ENCODE data around the gene PBX3.
A peak's percentile ranks its signal among the peaks of the same experiment; 100 is the strongest.

Gene PBX3

GRCh38 chr9:125984461-125984860, 237.3 kb downstream of the PBX3 start:
- Histone ChIP-seq H3K9me3 (replicated peaks in 1 of 2; ENCODE audit: control insufficient read depth in 2 of 2, insufficient read depth in 1 of 2, low read depth in 1 of 2, low read length in 2 of 2) (peaks cover 0 to 2% of the 10 kb centered on the region in 2 donors), H4K91ac (ENCODE audit: low read depth, low read length, poor library complexity) (no peak overlapping the region), H3K4me3 (ENCODE audit: low read length in 2 of 2) (no peak overlapping the region), H3K36me3 (replicated peaks in 1 of 2; ENCODE audit: control insufficient read depth in 2 of 2, insufficient read depth in 2 of 2, low read length in 2 of 2) (no peaks in the 10 kb centered on the region), H2BK15ac (ENCODE audit: low read length) (no peak overlapping the region), H4K8ac (ENCODE audit: low read depth, low read length) (no peak overlapping the region), H3K18ac (ENCODE audit: low read length) (peak overlapping the region; percentile 29), H3K27me3 (ENCODE audit: control insufficient read depth in 3 of 3, insufficient read depth in 3 of 3, low read depth in 1 of 3, low read length in 3 of 3) (no peaks in the 10 kb centered on the region), H3K4me2 (ENCODE audit: insufficient read depth, low read length, poor library complexity, severe bottlenecking) (no peak overlapping the region), H2BK5ac (ENCODE audit: low read length) (no peak overlapping the region), H2AK5ac (ENCODE audit: low read depth, low read length) (no peak overlapping the region), H3K9ac (ENCODE audit: low read depth, low read length, poor library complexity) (no peak overlapping the region), H2AFZ (ENCODE audit: low read length) (no peak overlapping the region), H3K14ac (ENCODE audit: low read length) (peak overlapping the region; percentile 6), H2BK12ac (ENCODE audit: low read length) (no peak overlapping the region), H3K4me1 (ENCODE audit: control insufficient read depth in 2 of 2, insufficient read depth in 1 of 2, low read depth in 1 of 2, low read length in 2 of 2) (no peaks in the 10 kb centered on the region), H3K79me1 (ENCODE audit: low read depth, low read length) (no peaks in the 10 kb centered on the region), H3K23ac (ENCODE audit: low read depth, low read length, poor library complexity) (no peak overlapping the region), H3K4ac (ENCODE audit: low read length) (no peak overlapping the region), H3K27ac (replicated peaks; ENCODE audit: low read length) (no peak overlapping the region), H2BK120ac (ENCODE audit: low read depth, low read length) (peak overlapping the region; percentile 9)
- DNase-seq (ENCODE audit: low spot score), result no peak
- no CpG with 5 or more reads among the region's 2 CpGs for WGBS, 2 donors (ENCODE audit: extremely low coverage in 2 of 2, insufficient read length in 2 of 2, insufficient replicate concordance in 1 of 2)

- H2AK5ac ChIP-seq (ENCODE audit: low read depth, low read length), result no peak overlapping the region
- H3K9me3 ChIP-seq (replicated peaks in 1 of 2; ENCODE audit: control insufficient read depth in 2 of 2, insufficient read depth in 1 of 2, low read depth in 1 of 2, low read length in 2 of 2), result no peaks in the 10 kb centered on the region
- no peak overlapping the region for H3K4me3 ChIP-seq (ENCODE audit: low read length in 2 of 2)
- no peak overlapping the region for H2BK12ac ChIP-seq (ENCODE audit: low read length)
- no peak overlapping the region for H3K9ac ChIP-seq (ENCODE audit: low read depth, low read length, poor library complexity)
- H2AFZ ChIP-seq (ENCODE audit: low read length), result no peak overlapping the region
- H3K27me3 ChIP-seq (ENCODE audit: control insufficient read depth in 3 of 3, insufficient read depth in 3 of 3, low read depth in 1 of 3, low read length in 3 of 3), result no peaks in the 10 kb centered on the region
- no peaks in the 10 kb centered on the region for H3K4me1 ChIP-seq (ENCODE audit: control insufficient read depth in 2 of 2, insufficient read depth in 1 of 2, low read depth in 1 of 2, low read length in 2 of 2)
- H3K14ac ChIP-seq (ENCODE audit: low read length), result no peak overlapping the region
- no peak overlapping the region for H2BK5ac ChIP-seq (ENCODE audit: low read length)
- no peak overlapping the region for H3K18ac ChIP-seq (ENCODE audit: low read length)
- no peak overlapping the region for H4K8ac ChIP-seq (ENCODE audit: low read depth, low read length)
- WGBS, 2 donors (ENCODE audit: extremely low coverage in 2 of 2, insufficient read length in 2 of 2, insufficient replicate concordance in 1 of 2), result 94% methylated on average over 2 of the region's 14 CpGs; no CpG with 5 or more reads in 1 of the 2 donors
- H4K91ac ChIP-seq (ENCODE audit: low read depth, low read length, poor library complexity), result no peak overlapping the region
- no peaks in the 10 kb centered on the region for H3K36me3 ChIP-seq (replicated peaks in 1 of 2; ENCODE audit: control insufficient read depth in 2 of 2, insufficient read depth in 2 of 2, low read length in 2 of 2)
- H3K23ac ChIP-seq (ENCODE audit: low read depth, low read length, poor library complexity), result no peak overlapping the region
- H2BK15ac ChIP-seq (ENCODE audit: low read length), result no peak overlapping the region
- no peak overlapping the region for H2BK120ac ChIP-seq (ENCODE audit: low read depth, low read length)
- H3K4me2 ChIP-seq (ENCODE audit: insufficient read depth, low read length, poor library complexity, severe bottlenecking), result no peak overlapping the region
- H3K4ac ChIP-seq (ENCODE audit: low read length), result no peak overlapping the region
- DNase-seq (ENCODE audit: low spot score), result no peak
- no peak overlapping the region for H3K27ac ChIP-seq (replicated peaks; ENCODE audit: low read length)
- H3K79me1 ChIP-seq (ENCODE audit: low read depth, low read length), result no peaks in the 10 kb centered on the region
Measured at GRCh38 chr9:125985142-125985997, 238.2 kb downstream of the PBX3 start.

GRCh38 chr9:125985998-125986655, 239.0 kb downstream of the PBX3 start:
- WGBS, 2 donors (ENCODE audit: extremely low coverage in 2 of 2, insufficient read length in 2 of 2, insufficient replicate concordance in 1 of 2), result no CpG with 5 or more reads among the region's 17 CpGs
- H3K14ac ChIP-seq (ENCODE audit: low read length), result no peak overlapping the region

GRCh38 chr9:125986966-125987365, 239.8 kb downstream of the PBX3 start:
- Histone ChIP-seq H3K4ac (ENCODE audit: low read length) (no peak overlapping the region), H2AK5ac (ENCODE audit: low read depth, low read length) (peak overlapping the region; percentile 66), H4K8ac (ENCODE audit: low read depth, low read length) (no peak overlapping the region), H3K9me3 (replicated peaks in 1 of 2; ENCODE audit: control insufficient read depth in 2 of 2, insufficient read depth in 1 of 2, low read depth in 1 of 2, low read length in 2 of 2) (no peaks in the 10 kb centered on the region), H3K27me3 (ENCODE audit: control insufficient read depth in 3 of 3, insufficient read depth in 3 of 3, low read depth in 1 of 3, low read length in 3 of 3) (no peaks in the 10 kb centered on the region), H3K9ac (ENCODE audit: low read depth, low read length, poor library complexity) (no peak overlapping the region), H3K18ac (ENCODE audit: low read length) (peak overlapping the region; percentile 65), H3K36me3 (replicated peaks in 1 of 2; ENCODE audit: control insufficient read depth in 2 of 2, insufficient read depth in 2 of 2, low read length in 2 of 2) (no peaks in the 10 kb centered on the region), H3K27ac (replicated peaks; ENCODE audit: low read length) (no peak overlapping the region), H3K14ac (ENCODE audit: low read length) (no peak overlapping the region), H2AFZ (ENCODE audit: low read length) (no peak overlapping the region), H3K4me1 (ENCODE audit: control insufficient read depth in 2 of 2, insufficient read depth in 1 of 2, low read depth in 1 of 2, low read length in 2 of 2) (no peaks in the 10 kb centered on the region), H2BK5ac (ENCODE audit: low read length) (no peak overlapping the region), H2BK12ac (ENCODE audit: low read length) (no peak overlapping the region), H3K4me3 (ENCODE audit: low read length in 2 of 2) (no peak overlapping the region), H4K91ac (ENCODE audit: low read depth, low read length, poor library complexity) (no peak overlapping the region), H3K4me2 (ENCODE audit: insufficient read depth, low read length, poor library complexity, severe bottlenecking) (no peak overlapping the region), H3K79me1 (ENCODE audit: low read depth, low read length) (no peaks in the 10 kb centered on the region), H3K23ac (ENCODE audit: low read depth, low read length, poor library complexity) (peak overlapping the region; percentile 60), H2BK15ac (ENCODE audit: low read length) (peak overlapping the region; percentile 21), H2BK120ac (ENCODE audit: low read depth, low read length) (no peak overlapping the region)
- WGBS, 2 donors (ENCODE audit: extremely low coverage in 2 of 2, insufficient read length in 2 of 2, insufficient replicate concordance in 1 of 2), result no CpG with 5 or more reads among the region's 3 CpGs
- no peak for DNase-seq (ENCODE audit: low spot score)

More at GRCh38 chr9:125985998-125986655, 239.0 kb downstream of the PBX3 start:
- Histone ChIP-seq H3K27ac (replicated peaks; ENCODE audit: low read length) (no peak overlapping the region), H3K9me3 (replicated peaks in 1 of 2; ENCODE audit: control insufficient read depth in 2 of 2, insufficient read depth in 1 of 2, low read depth in 1 of 2, low read length in 2 of 2) (no peaks in the 10 kb centered on the region), H3K79me1 (ENCODE audit: low read depth, low read length) (no peaks in the 10 kb centered on the region), H3K36me3 (replicated peaks in 1 of 2; ENCODE audit: control insufficient read depth in 2 of 2, insufficient read depth in 2 of 2, low read length in 2 of 2) (no peaks in the 10 kb centered on the region), H3K4me2 (ENCODE audit: insufficient read depth, low read length, poor library complexity, severe bottlenecking) (no peak overlapping the region), H2BK5ac (ENCODE audit: low read length) (no peak overlapping the region), H3K4ac (ENCODE audit: low read length) (no peak overlapping the region), H4K91ac (ENCODE audit: low read depth, low read length, poor library complexity) (no peak overlapping the region), H2BK15ac (ENCODE audit: low read length) (no peak overlapping the region), H3K18ac (ENCODE audit: low read length) (peak overlapping the region; percentile 35), H3K23ac (ENCODE audit: low read depth, low read length, poor library complexity) (peak overlapping the region; percentile 52), H2BK12ac (ENCODE audit: low read length) (no peak overlapping the region), H3K4me1 (ENCODE audit: control insufficient read depth in 2 of 2, insufficient read depth in 1 of 2, low read depth in 1 of 2, low read length in 2 of 2) (no peaks in the 10 kb centered on the region), H2AFZ (ENCODE audit: low read length) (no peak overlapping the region), H3K4me3 (ENCODE audit: low read length in 2 of 2) (no peak overlapping the region), H4K8ac (ENCODE audit: low read depth, low read length) (no peak overlapping the region), H3K9ac (ENCODE audit: low read depth, low read length, poor library complexity) (no peak overlapping the region), H2AK5ac (ENCODE audit: low read depth, low read length) (no peak overlapping the region), H2BK120ac (ENCODE audit: low read depth, low read length) (peak overlapping the region; percentile 67), H3K27me3 (ENCODE audit: control insufficient read depth in 3 of 3, insufficient read depth in 3 of 3, low read depth in 1 of 3, low read length in 3 of 3) (no peaks in the 10 kb centered on the region)
- DNase-seq (ENCODE audit: low spot score), result no peak
